ENCODE data around the gene LIN9. TPM values are rescaled to one million over a fixed set of nuclear protein-coding genes. Genes with fewer than 3 reads are reported as not detected.
A peak's percentile ranks its signal among the peaks of the same experiment; 100 is the strongest.
"Not testable (repeated sequence)": the region's sequence is repeated elsewhere in the genome, so short reads cannot be mapped to it uniquely, and the experiment has no call there.

The LIN9 gene
- total RNA-seq, 2 experiments from 2014 or later = 10.4 to 11.5 TPM

DNA sequence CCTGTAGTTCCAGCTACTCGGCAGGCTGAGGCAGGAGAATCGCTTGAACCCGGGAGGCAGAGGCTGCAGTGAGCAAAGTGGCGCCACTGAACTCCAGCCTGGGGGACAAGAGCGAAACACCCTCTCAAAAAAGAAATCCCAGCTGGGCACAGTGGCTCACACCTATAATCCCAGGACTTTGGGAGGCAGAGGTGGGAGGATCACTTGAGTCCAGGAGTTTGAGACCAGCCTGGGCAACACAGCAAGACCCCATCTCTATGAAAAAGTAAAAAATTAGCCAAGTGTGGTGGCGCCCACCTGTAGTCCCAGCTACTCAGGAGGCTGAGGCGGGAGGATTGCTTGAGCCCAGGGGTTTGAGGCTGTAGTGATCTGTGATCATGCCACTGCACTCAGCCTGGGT, 56.1 kb downstream of the LIN9 start:
- H3K4me3 Mint-ChIP-seq, H3K9me3 Mint-ChIP-seq, H3K27me3 Mint-ChIP-seq, DNase-seq, POLR2A ChIA-PET, H3K4me1 Mint-ChIP-seq, H3K27ac Mint-ChIP-seq: not testable (repeated sequence)
- H3K36me3 Mint-ChIP-seq (ENCODE audit: low read depth) = peaks cover 17% of the 10 kb centered on the region
- CTCF ChIA-PET = interaction anchor here (0.7 to 1.0 kb wide), 2 partner anchors 11 to 268 kb away, joined by 3 read pairs; no protein-coding TSS in a partner anchor

DNA sequence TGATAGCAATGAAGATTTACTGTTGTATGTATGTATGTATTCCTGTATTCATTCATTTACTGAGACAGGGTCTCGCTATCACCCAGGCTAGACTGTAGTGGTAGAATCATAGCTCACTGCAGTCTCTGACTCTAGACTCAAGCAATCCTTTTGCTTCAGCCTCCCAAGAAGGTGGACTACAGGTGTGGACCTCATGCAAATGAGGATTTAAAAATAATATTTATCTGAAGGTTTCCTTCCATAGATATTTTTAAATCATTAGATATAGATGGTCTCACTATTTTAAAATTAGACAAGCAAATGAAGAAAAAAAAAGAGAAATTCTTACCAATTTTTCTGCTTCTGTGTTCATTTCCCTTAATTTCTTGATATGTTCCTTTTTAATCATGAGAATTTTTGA, 58.5 kb downstream of the LIN9 start:
- H3K36me3 Mint-ChIP-seq (ENCODE audit: low read depth) = peaks cover 20% of the 10 kb centered on the region
- DNase-seq = no peak
- no peaks in the 10 kb centered on the region for H3K4me1 Mint-ChIP-seq
- CTCF ChIA-PET = no interaction called here
- no peaks in the 10 kb centered on the region for H3K27me3 Mint-ChIP-seq
- no peak overlapping the region for H3K27ac Mint-ChIP-seq
- no peaks in the 10 kb centered on the region for H3K9me3 Mint-ChIP-seq
- POLR2A ChIA-PET = no interaction called here
- H3K4me3 Mint-ChIP-seq = no peak overlapping the region

DNA sequence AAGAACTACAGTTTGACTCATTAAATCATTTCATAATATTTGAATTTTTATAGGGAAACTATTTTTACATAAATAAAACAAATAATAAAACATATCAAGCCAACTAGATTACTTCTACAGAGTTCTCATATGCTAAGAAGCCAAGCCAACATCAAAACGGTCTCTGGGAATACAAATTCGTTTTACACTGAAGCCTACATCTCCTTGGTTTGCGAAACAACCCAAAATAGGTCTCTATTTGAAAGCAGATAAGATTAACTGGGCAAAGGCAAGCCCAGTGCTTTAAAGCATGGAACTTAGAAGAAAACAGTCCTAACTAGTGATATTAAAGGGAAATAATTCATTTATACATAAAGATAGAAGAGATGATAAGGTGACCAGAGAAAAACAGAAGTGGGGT, 60.2 kb downstream of the LIN9 start:
- no peak overlapping the region for H3K27ac Mint-ChIP-seq
- DNase-seq = no peak
- no peak overlapping the region for H3K4me3 Mint-ChIP-seq
- no peaks in the 10 kb centered on the region for H3K27me3 Mint-ChIP-seq
- no peaks in the 10 kb centered on the region for H3K9me3 Mint-ChIP-seq
- no peaks in the 10 kb centered on the region for H3K4me1 Mint-ChIP-seq
- CTCF ChIA-PET = interaction anchor here (1.2 kb wide), 1 partner anchor 25 kb away, joined by 3 read pairs; the partner anchor contains the start of gene MIXL1
- peaks cover 16% of the 10 kb centered on the region for H3K36me3 Mint-ChIP-seq (ENCODE audit: low read depth)
- POLR2A ChIA-PET = interaction anchor here (1.0 kb wide), 1 partner anchor 60 kb away, joined by 3 read pairs; the partner anchor contains the start of gene LIN9

DNA sequence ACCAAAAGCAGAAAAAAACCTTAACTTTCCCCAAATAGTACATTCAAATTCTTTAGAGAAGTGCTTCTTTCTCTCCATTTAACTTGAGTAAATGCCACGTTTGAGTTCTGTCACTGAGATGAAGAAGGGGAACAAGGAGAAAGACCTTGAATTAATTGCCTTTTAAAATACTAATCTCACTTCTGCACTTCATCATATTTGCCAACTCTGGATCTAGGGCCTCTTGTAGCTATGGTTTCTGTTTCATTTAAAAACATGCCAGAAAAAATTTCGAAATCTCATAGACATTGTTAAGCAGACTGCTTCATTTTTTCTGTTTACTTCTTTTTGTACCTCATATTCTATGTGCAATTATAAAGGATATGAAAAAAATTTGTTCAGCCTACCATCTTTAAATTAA, 60.9 kb downstream of the LIN9 start:
- no peaks in the 10 kb centered on the region for H3K27me3 Mint-ChIP-seq
- POLR2A ChIA-PET = no interaction called here
- CTCF ChIA-PET = no interaction called here
- H3K36me3 Mint-ChIP-seq (ENCODE audit: low read depth) = peaks cover 15% of the 10 kb centered on the region
- H3K9me3 Mint-ChIP-seq = no peaks in the 10 kb centered on the region
- H3K4me3 Mint-ChIP-seq = no peak overlapping the region
- no peak for DNase-seq
- H3K4me1 Mint-ChIP-seq = no peaks in the 10 kb centered on the region
- H3K27ac Mint-ChIP-seq = no peak overlapping the region

DNA sequence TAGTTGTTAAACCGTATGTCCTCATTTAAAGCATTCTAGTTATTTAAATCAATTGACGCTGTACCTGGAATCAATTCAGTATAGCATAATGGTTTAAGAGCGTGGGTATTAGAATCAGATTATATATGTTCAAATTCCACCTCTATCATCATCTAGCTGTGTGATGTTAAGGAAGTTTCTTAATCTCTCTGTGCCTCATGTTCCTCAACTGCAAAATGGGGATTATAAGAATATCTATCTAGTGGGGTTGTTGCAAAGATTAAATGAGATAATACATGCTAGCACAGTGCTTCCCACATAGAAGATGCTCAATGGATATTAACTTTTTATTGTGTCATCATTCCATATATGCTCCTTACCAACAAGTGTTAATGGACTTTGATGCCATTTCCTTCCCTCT, 69.5 kb downstream of the LIN9 start:
- no peak overlapping the region for H3K27ac Mint-ChIP-seq
- no peak for DNase-seq
- no peak overlapping the region for H3K4me3 Mint-ChIP-seq
- no peaks in the 10 kb centered on the region for H3K27me3 Mint-ChIP-seq
- H3K36me3 Mint-ChIP-seq (ENCODE audit: low read depth) = peaks cover 19% of the 10 kb centered on the region
- POLR2A ChIA-PET = no interaction called here
- CTCF ChIA-PET = interaction anchor here (1.0 to 1.3 kb wide), 3 partner anchors 16 to 114 kb away, joined by 3 read pairs; partner anchors contain the start of gene MIXL1
- no peaks in the 10 kb centered on the region for H3K9me3 Mint-ChIP-seq
- H3K4me1 Mint-ChIP-seq = peaks cover 2% of the 10 kb centered on the region

DNA sequence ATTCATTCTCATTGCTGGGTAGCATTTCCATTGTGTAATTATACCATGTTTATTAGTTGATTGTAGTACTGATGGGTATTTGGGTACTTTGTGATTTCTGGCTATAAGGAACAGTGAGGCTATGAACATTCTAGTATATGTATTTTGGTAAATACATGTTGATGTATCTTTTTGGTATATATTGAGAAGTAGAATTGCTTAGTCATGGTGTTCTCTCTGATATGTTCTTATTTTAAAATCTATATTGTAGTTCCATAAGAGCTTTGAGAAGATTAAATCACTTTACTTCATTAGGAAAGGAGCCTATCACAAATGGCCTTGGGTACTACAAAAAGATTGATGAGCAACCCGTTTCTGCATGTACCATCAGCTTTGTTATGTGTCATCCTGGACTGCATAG, 72.1 kb downstream of the LIN9 start:
- Mint-ChIP-seq H3K36me3 (ENCODE audit: low read depth) (peaks cover 22% of the 10 kb centered on the region), H3K4me3 (no peak overlapping the region), H3K9me3 (no peaks in the 10 kb centered on the region), H3K4me1 (peaks cover 2% of the 10 kb centered on the region), H3K27me3 (no peaks in the 10 kb centered on the region), H3K27ac (no peak overlapping the region)
- ChIA-PET POLR2A (no interaction called here), CTCF (no interaction called here)
- DNase-seq = no peak

DNA sequence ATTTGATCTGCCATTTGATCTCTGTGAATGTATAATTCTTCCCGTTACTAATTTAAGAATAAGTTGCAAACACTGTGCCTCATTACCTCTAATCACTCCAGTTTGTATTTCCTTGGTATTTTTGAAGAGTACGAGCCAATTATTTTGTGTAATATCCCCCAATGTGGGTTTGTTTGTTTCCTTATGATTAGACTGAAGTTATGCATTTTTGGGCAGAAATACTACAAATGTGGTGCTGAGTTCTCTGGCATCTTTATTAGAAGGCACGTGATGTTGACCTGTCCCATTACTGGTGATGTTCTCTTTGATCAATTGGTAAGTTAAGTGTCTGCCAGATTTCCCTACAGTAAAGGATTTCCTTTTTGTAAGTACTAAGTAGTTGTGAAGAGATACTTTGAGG, 75.2 kb downstream of the LIN9 start:
- DNase-seq = no peak
- H3K27me3 Mint-ChIP-seq = no peaks in the 10 kb centered on the region
- CTCF ChIA-PET = interaction anchor here (1.3 kb wide), 1 partner anchor 108 kb away, joined by 4 read pairs; no protein-coding TSS in a partner anchor
- no peak overlapping the region for H3K4me3 Mint-ChIP-seq
- H3K36me3 Mint-ChIP-seq (ENCODE audit: low read depth) = peaks cover 19% of the 10 kb centered on the region
- POLR2A ChIA-PET = no interaction called here
- H3K9me3 Mint-ChIP-seq = no peaks in the 10 kb centered on the region
- H3K4me1 Mint-ChIP-seq = peaks cover 2% of the 10 kb centered on the region
- no peak overlapping the region for H3K27ac Mint-ChIP-seq

DNA sequence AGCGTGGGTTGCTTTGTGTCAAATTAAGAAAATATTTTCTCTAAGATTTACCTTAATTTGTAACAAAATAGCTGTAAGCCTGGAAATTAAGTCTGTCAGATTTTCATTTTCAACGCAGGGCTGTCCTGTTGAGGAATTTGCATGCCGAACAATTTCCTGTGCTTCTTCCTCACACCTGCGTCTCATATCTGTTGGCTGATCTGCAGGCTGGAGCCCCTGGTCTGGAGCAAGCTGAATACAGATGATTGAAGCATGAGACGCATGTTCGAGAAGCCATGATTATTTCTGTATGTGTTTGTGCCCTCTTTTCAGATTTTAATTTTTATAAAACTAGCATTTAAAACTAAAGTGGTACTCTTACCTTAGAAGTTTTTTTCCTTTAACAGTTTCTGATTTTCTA, 75.7 kb downstream of the LIN9 start:
- H3K4me1 Mint-ChIP-seq = peaks cover 2% of the 10 kb centered on the region
- H3K9me3 Mint-ChIP-seq = no peaks in the 10 kb centered on the region
- H3K27ac Mint-ChIP-seq = no peak overlapping the region
- CTCF ChIA-PET = interaction anchor here (1.3 kb wide), 1 partner anchor 108 kb away, joined by 4 read pairs; no protein-coding TSS in a partner anchor
- H3K27me3 Mint-ChIP-seq = no peaks in the 10 kb centered on the region
- no peak for DNase-seq
- peaks cover 14% of the 10 kb centered on the region for H3K36me3 Mint-ChIP-seq (ENCODE audit: low read depth)
- POLR2A ChIA-PET = no interaction called here
- no peak overlapping the region for H3K4me3 Mint-ChIP-seq

DNA sequence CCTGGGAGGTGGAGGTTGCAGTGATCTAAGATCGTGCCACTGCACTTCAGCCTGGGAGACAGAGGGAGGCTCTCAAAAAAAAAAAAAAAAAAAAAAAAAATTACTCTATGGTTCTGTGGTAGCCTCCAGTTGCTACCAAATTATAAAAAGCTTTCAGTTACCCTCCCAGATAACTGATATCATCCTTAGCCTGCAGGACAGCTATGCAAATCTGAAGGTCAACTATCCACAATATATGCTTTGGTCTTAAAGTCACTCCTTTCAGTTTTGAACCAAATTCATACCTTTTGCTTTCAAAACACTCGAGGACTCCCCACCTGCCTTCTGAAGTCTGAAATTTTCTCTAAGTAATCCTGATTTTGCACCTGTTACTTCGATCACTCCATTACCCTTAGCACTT, 82.4 kb downstream of the LIN9 start:
- Mint-ChIP-seq H3K4me3 (no peak overlapping the region), H3K27me3 (peaks cover 18% of the 10 kb centered on the region)
- POLR2A ChIA-PET = no interaction called here

DNA sequence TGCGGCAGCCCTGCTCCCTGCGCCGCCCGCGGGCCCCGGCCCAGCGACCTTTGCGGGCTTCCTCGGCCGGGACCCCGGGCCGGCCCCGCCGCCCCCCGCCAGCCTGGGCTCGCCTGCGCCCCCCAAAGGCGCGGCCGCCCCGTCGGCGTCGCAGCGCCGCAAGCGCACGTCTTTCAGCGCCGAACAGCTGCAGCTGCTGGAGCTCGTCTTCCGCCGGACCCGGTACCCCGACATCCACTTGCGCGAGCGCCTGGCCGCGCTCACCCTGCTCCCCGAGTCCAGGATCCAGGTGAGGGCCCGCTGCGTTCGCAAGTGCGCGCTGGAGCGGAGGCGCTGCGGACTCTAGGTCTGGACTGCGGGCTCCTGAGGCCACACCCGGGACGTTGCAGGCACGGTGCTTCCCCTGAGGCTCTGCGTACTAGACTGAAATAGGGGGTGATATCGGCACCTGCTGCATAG, 85.1 kb downstream of the LIN9 start:
- CTCF ChIA-PET = interaction anchor here (0.6 to 1.6 kb wide), 7 partner anchors 14 to 109 kb away, joined by 3 to 7 read pairs (median 3); no protein-coding TSS in a partner anchor
- Mint-ChIP-seq H3K4me3 (peak overlapping the region; percentile 64), H3K4me1 (peaks cover 4% of the 10 kb centered on the region), H3K27ac (no peak overlapping the region), H3K27me3 (peaks cover 31% of the 10 kb centered on the region), H3K9me3 (no peaks in the 10 kb centered on the region), H3K36me3 (ENCODE audit: low read depth) (peaks cover 2% of the 10 kb centered on the region)
- POLR2A ChIA-PET = no interaction called here
- peak; percentile 37 for DNase-seq

More for the DNA sequence above, 82.4 kb downstream of the LIN9 start:
- H3K36me3 Mint-ChIP-seq (ENCODE audit: low read depth) = peaks cover 2% of the 10 kb centered on the region
- H3K4me1 Mint-ChIP-seq = peaks cover 4% of the 10 kb centered on the region
- DNase-seq = no peak
- no peak overlapping the region for H3K27ac Mint-ChIP-seq
- H3K9me3 Mint-ChIP-seq = no peaks in the 10 kb centered on the region
- CTCF ChIA-PET = interaction anchor here (1.2 kb wide), 1 partner anchor 101 kb away, joined by 4 read pairs; no protein-coding TSS in a partner anchor

DNA sequence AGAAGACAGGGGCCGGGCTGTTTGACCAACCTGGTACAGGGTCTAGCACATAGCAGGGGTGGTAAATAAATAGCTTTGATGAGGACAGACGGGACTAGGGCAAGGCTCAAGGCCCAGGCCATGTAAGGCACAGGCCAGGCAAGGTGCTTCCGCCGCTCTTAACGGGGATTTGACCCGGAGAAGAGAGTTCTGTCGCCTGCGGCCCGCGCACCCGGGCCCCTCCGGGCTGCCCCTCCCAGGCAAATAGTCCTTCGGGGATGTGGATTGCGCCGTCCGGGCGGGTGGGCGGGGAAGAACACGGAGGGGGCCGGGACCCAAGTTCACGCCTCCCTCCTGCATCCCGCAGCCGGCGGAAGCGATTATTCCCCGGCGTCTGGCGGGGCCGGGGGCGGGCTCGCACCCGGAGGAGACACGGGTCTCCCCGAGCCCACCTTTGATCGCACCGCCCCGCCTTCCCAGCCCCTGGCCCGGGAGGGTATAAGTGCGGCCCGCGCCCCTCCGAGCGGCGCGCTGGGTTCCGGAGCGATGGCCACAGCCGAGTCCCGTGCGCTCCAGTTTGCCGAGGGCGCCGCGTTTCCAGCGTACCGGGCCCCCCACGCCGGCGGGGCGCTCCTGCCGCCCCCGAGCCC, 85.7 kb downstream of the LIN9 start, which contains the start of gene MIXL1:
MIXL1 (plus strand) TSS at position 508 of the 629 bp plus-strand sequence; CDS start at position 526, 18 bp downstream.
- H3K27ac Mint-ChIP-seq = no peak within 1 kb of the TSS
- H3K27me3 Mint-ChIP-seq = peaks cover 31% of the 10 kb centered on the region
- H3K9me3 Mint-ChIP-seq = no peaks in the 10 kb centered on the region
- peaks cover 2% of the 10 kb centered on the region for H3K36me3 Mint-ChIP-seq (ENCODE audit: low read depth)
- peak within 1 kb of the TSS; percentile 64 for H3K4me3 Mint-ChIP-seq
- H3K4me1 Mint-ChIP-seq = peaks cover 4% of the 10 kb centered on the region
- CTCF ChIA-PET = interaction anchor here (0.6 to 1.6 kb wide), 6 partner anchors 16 to 103 kb away, joined by 3 to 7 read pairs (median 3); no protein-coding TSS in a partner anchor
- DNase-seq = no peak
- POLR2A ChIA-PET = no interaction called here

DNA sequence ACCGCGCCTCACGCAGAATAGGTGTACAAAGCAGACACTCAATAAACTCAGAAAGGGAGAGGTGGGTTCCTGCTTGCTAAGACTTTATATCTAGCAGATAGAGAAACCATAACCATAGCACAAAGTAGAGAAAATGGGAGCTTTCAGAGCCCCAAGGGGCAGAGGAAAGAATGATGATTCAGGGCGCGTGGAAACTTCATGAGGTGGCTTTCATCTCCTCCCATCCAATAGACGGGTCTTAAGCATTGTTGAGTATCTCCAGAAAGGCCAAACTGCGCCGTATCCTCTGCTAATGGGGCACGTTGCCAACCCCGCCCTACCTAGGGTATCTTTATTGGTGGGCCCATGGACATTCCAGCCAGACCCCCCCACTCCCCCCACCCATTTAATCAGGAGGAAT, 86.3 kb downstream of the LIN9 start:
- H3K4me3 Mint-ChIP-seq = no peak overlapping the region
- peaks cover 2% of the 10 kb centered on the region for H3K36me3 Mint-ChIP-seq (ENCODE audit: low read depth)
- peaks cover 31% of the 10 kb centered on the region for H3K27me3 Mint-ChIP-seq
- no peak for DNase-seq
- peaks cover 4% of the 10 kb centered on the region for H3K4me1 Mint-ChIP-seq
- POLR2A ChIA-PET = no interaction called here
- CTCF ChIA-PET = interaction anchor here (0.6 to 1.1 kb wide), 3 partner anchors 24 to 102 kb away, joined by 3 to 6 read pairs (median 3); no protein-coding TSS in a partner anchor
- H3K27ac Mint-ChIP-seq = no peak overlapping the region
- no peaks in the 10 kb centered on the region for H3K9me3 Mint-ChIP-seq

DNA sequence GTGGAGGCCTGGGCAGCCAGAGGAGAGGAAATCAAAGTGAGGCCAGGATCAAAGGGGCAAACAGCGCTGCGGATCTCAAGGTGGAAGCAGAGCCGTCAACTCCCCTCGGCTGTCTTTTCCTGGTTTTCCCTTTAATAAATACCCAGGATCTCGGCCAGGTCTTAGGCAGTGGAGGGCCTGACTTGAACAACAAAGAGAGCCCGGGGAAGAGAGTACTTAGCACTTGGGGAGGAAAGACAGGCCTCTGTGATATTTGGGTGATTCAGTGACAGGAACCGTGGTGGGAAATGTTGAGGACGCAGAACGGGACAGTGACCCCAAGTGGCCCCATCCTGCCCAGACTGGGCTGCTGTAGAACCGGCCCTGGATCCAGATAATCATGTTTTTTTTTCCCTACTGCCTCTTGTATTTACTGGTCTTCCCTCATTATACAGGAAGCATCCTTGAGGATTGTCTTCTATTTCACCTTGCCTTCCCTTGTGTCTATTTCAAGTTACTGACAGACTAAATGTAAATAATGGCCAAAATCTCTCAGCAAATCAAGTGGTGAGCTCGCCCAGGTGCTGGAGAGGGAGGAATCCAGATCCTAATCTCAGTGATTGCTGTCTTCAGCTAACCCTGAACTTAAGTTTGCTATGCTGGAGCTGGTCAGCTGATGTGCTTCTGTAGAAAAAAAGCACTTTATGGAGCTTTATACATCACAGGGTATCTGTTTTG, 88.3 kb downstream of the LIN9 start:
- ChIA-PET POLR2A (no interaction called here), CTCF (interaction anchor here (0.8 kb wide), 1 partner anchor 21 kb away, joined by 3 read pairs; no protein-coding TSS in a partner anchor)
- Mint-ChIP-seq H3K4me3 (no peak overlapping the region), H3K9me3 (no peaks in the 10 kb centered on the region), H3K27me3 (peaks cover 31% of the 10 kb centered on the region), H3K27ac (no peak overlapping the region), H3K4me1 (peaks cover 4% of the 10 kb centered on the region), H3K36me3 (ENCODE audit: low read depth) (no peaks in the 10 kb centered on the region)
- no peak for DNase-seq
